ENCODE results near the gene COX4I2.
A peak's percentile ranks its signal among the peaks of the same experiment; 100 is the strongest.
"Not testable (repeated sequence)": the region's sequence is repeated elsewhere in the genome, so short reads cannot be mapped to it uniquely, and the experiment has no call there.

The COX4I2 gene

GRCh38 chr20:31661625-31662371, 24.1 kb downstream of the COX4I2 start:
- peak; percentile 89 for DNase-seq

GRCh38 chr20:31662372-31662854, 24.7 kb downstream of the COX4I2 start:
- DNase-seq: no peak

GRCh38 chr20:31663524-31663837, 25.8 kb downstream of the COX4I2 start:
- DNase-seq: no peak

GRCh38 chr20:31663838-31664695, 26.4 kb downstream of the COX4I2 start:
- no peak for DNase-seq

- no peak for DNase-seq
Observed at GRCh38 chr20:31664696-31665354, 27.1 kb downstream of the COX4I2 start.

GRCh38 chr20:31665753-31666152, 28.0 kb downstream of the COX4I2 start:
- DNase-seq: no peak

- DNase-seq: peak; percentile 87
Observed at GRCh38 chr20:31666258-31667042, 28.7 kb downstream of the COX4I2 start.

GRCh38 chr20:31667315-31668285, 29.9 kb downstream of the COX4I2 start:
- peak; percentile 84 for DNase-seq

- not testable (repeated sequence) for DNase-seq
Observed at GRCh38 chr20:31668944-31669343, 31.2 kb downstream of the COX4I2 start.

- DNase-seq: no peak
Observed at GRCh38 chr20:31669876-31670275, 32.2 kb downstream of the COX4I2 start.

- peak; percentile 88 for DNase-seq
Observed at GRCh38 chr20:31670371-31671228, 32.9 kb downstream of the COX4I2 start.

GRCh38 chr20:31671324-31671723, 33.6 kb downstream of the COX4I2 start:
- no peak for DNase-seq

- DNase-seq: no peak
Observed at GRCh38 chr20:31673435-31673834, 35.7 kb downstream of the COX4I2 start.

GRCh38 chr20:31673943-31674463, 36.3 kb downstream of the COX4I2 start:
- peak; percentile 83 for DNase-seq

- peak; percentile 95 for DNase-seq
Observed at GRCh38 chr20:31674895-31675827, 37.4 kb downstream of the COX4I2 start.

GRCh38 chr20:31675828-31676608, 38.3 kb downstream of the COX4I2 start:
- DNase-seq: peak; percentile 99

GRCh38 chr20:31676609-31676989, 38.9 kb downstream of the COX4I2 start:
- DNase-seq: peak; percentile 60
